Right lobe of liver (tissue), 6 donors: ENCODE measurements around the gene MBOAT1. TPM values are rescaled to one million over a fixed set of nuclear protein-coding genes. Genes with fewer than 3 reads are reported as not detected.

Experiments used
- ATAC-seq, 4 donors: fragments of 200-7000 bp; cut with Tn5 transposase; one replicate each; pipeline ENCODE4 v1.9.1; 2020; ENCODE audit warnings: mild to moderate bottlenecking in 4 of 4, moderate library complexity in 4 of 4
- DNase-seq, 3 donors: peaks; one replicate each; pipeline ENCODE4 v3.0.0-alpha.2; 2020
- H3K27ac ChIP-seq, 3 donors: fragments of 200-600 bp; one replicate each; pipeline ENCODE4 v1.8.0; 2022
- H3K27me3 ChIP-seq, 2 donors: fragments of 200-600 bp; one replicate each; pipeline ENCODE4 v1.8.0; 2022
- H3K36me3 ChIP-seq, 4 donors: fragments of 200-600 bp; sonication (generic) in 1 of 4; one replicate each; pipeline versions ENCODE4 v1.5.1 to v1.8.0; 2017 to 2022; ENCODE audit warnings: control low read depth in 1 of 4
- H3K4me1 ChIP-seq, 4 donors: fragments of 200-600 bp; sonication (generic) in 1 of 4; one replicate each; pipeline versions ENCODE4 v1.5.1 to v1.8.0; 2017 to 2022; ENCODE audit warnings: control low read depth in 1 of 4
- H3K4me3 ChIP-seq, 3 donors: fragments of 200-600 bp; one replicate each; pipeline ENCODE4 v1.8.0; 2022
- H3K9me3 ChIP-seq, 4 donors: fragments of 200-600 bp; sonication (generic) in 1 of 4; one replicate each; pipeline versions ENCODE4 v1.5.1 to v1.8.0; 2017 to 2022; ENCODE audit warnings: control low read depth in 1 of 4
- CTCF ChIP-seq, 4 donors: fragments of 200-600 bp in 3 of 4; fragments of 450-650 bp in 1 of 4; IDR thresholded peaks; one replicate each; pipeline versions ENCODE4 v1.5.1 to v1.8.0; 2016 to 2022; ENCODE audit warnings: antibody characterized with exemption in 4 of 4, mild to moderate bottlenecking in 2 of 4
- POLR2A ChIP-seq: fragments of 450-650 bp; IDR thresholded peaks from one replicate; pipeline ENCODE4 v1.6.1; 2017; ENCODE audit warnings: antibody characterized with exemption, mild to moderate bottlenecking
- WGBS: methylation state at CpG from one replicate; pipeline ENCODE4 v1.1.6; 2018; ENCODE audit warnings: low coverage, low lambda C conversion rate; ENCODE audit not compliant: insufficient coverage; ENCODE audit errors: missing lambda C conversion rate; 5-methylcytosine and 5-hydroxymethylcytosine counted together
- intact Hi-C, 2 donors: fragments of 100-400 bp; cut with DNase I; formaldehyde crosslinking; loops; one replicate each; pipeline versions ENCODE4 v1.11.2 to v1.14.1; 2022
- total RNA-seq, 6 experiments: library from RNA; depleted of rRNA in 2 of 6; stranded (reverse); fragments of >200 nt in 2 of 6; fragmentation: NEBNext Ultra II Directional in 3 of 6; extraction: Animal tissue kit (Norgen Biotek cat#: 25700) in 3 of 6; gene quantifications; one replicate each; pipeline versions ENCODE4 v1.1.0 to v1.2.4, GENCODE V29; 2016 to 2023
- donor health status: DM: no; HTN: yes; CAD: no.
- donor health status: DM: no; HTN: no; CAD: no.
- donor health status: DM: no; HTN: no; CAD: no.
- donor health status: DM: no; HTN: yes; CAD: no.
- donor health status: DM: no; HTN: yes; CAD: no.

Gene MBOAT1
- total RNA-seq, 6 experiments from 2014 or later = 3.6 to 10.0 (median 5.9) TPM

- H3K36me3 ChIP-seq = no peaks in the 10 kb centered on the region
- H3K27me3 ChIP-seq = no peaks in the 10 kb centered on the region
- intact Hi-C loops = no loop called here
- DNase-seq = no peak
- H3K27ac ChIP-seq = no peak overlapping the region
- no peak overlapping the region for H3K4me3 ChIP-seq
- TF ChIP-seq CTCF (IDR thresholded peaks at IDR 0.05) (no peak), POLR2A (no peak)
- H3K4me1 ChIP-seq = no peaks in the 10 kb centered on the region
- ATAC-seq = no peak
- no peaks in the 10 kb centered on the region for H3K9me3 ChIP-seq
- WGBS = 74% methylated on average over 3 of the region's 3 CpGs
Measured at GRCh38 chr6:20070047-20070446, 142.2 kb downstream of the MBOAT1 start.

DNA sequence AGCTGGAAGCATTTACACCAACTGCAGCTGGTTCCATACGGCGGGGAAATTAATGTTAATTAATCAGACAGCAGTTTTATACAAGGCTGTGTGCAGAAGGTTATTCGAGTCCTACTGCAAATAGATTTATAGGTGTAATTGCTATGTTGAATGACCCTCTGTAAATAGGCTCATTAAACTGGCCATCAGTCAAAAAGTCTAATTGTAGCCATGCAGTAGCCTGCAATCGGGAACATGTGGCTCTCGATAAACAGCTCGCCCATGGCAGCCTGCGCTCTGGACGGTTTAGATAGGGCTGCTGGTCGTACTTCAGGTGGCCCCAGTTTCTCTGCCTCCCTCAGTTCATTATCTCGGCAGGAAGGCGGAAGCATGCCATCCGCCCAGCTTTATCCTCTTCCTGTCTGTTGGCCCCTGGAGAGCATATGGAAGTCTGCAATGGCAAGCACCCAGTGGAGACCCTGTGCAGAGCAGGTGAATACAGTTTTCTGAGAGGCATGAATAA is 143.2 kb downstream of the MBOAT1 start:
- Histone ChIP-seq H3K36me3 (no peaks in the 10 kb centered on the region), H3K4me1 (no peaks in the 10 kb centered on the region), H3K27ac (no peak overlapping the region), H3K4me3 (no peak overlapping the region), H3K27me3 (no peaks in the 10 kb centered on the region), H3K9me3 (no peaks in the 10 kb centered on the region)
- ATAC-seq = no peak
- intact Hi-C loops = no loop called here
- no peak for DNase-seq
- WGBS = 80% methylated on average over 6 of the region's 12 CpGs
- TF ChIP-seq CTCF (IDR thresholded peaks at IDR 0.05) = no peak
- TF ChIP-seq POLR2A = no peak

GRCh38 chr6:20068421-20068988 is 143.8 kb downstream of the MBOAT1 start:
- no peak for TF ChIP-seq POLR2A
- no peak for TF ChIP-seq CTCF (IDR thresholded peaks at IDR 0.05)
- Histone ChIP-seq H3K36me3 (no peaks in the 10 kb centered on the region), H3K9me3 (no peaks in the 10 kb centered on the region), H3K4me1 (no peaks in the 10 kb centered on the region), H3K4me3 (no peak overlapping the region), H3K27ac (no peak overlapping the region), H3K27me3 (no peaks in the 10 kb centered on the region)
- 56% methylated on average over 10 of the region's 10 CpGs for WGBS
- intact Hi-C loops = no loop called here
- no peak for DNase-seq
- ATAC-seq = no peak

DNA sequence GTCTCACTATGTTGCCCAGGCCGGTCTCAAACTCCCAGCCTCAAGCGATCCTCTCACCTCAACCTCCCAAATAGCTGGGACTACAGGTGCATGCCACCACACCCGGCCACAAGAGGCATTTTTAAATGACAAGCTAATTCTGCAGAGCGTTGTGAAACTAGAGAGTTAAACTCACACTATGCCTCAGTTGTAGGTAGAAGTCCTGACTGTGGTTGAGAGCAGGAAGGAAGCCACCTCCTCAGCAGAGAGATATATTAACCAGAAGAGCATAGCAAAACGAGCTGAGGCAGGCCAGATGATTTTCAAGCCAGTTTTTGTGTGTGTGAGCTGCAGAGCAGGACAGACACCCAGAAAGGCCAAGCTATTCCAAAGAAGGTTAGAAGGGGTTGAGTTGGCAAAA is 150.3 kb downstream of the MBOAT1 start:
- no peak for DNase-seq
- 69% methylated on average over 5 of the region's 5 CpGs for WGBS
- Histone ChIP-seq H3K4me3 (no peak overlapping the region), H3K27me3 (no peaks in the 10 kb centered on the region), H3K36me3 (no peaks in the 10 kb centered on the region), H3K9me3 (no peaks in the 10 kb centered on the region), H3K4me1 (no peaks in the 10 kb centered on the region), H3K27ac (no peak overlapping the region)
- TF ChIP-seq CTCF (IDR thresholded peaks at IDR 0.05) (no peak), POLR2A (no peak)
- intact Hi-C loops = no loop called here
- no peak for ATAC-seq
